HEK293 (cell line): Measurements from ENCODE around the gene ULBP3.

Experiments
- CTCF ChIA-PET: fragments of 350-600 bp; formaldehyde crosslinking; extraction: SDS; loops from one replicate; lab custom pipeline; 2021; ENCODE audit warnings: antibody characterized with exemption; lab: Yijun Ruan, JAX
- POLR2A ChIA-PET: fragments of 300-600 bp; formaldehyde crosslinking; extraction: SDS; loops from one replicate; lab custom pipeline; 2020; ENCODE audit warnings: antibody characterized with exemption, inconsistent platforms; lab: Yijun Ruan, JAX
- H3K27ac ChIP-seq: fragments of 200-500 bp; sonication (Bioruptor generic); 2 replicates; pipeline ENCODE4 v1.5.1; 2014; ENCODE audit warnings: low read depth, low read length, control low read depth, inconsistent platforms; ENCODE audit errors: extremely low read depth
- H3K36me3 ChIP-seq, 2 experiments: fragments of 200-500 bp in 1 of 2; sonication (Bioruptor generic) in 1 of 2; 1 replicate in 1 of 2; 2 replicates in 1 of 2; pipeline ENCODE4 v1.5.1; 2014 to 2017; ENCODE audit warnings: inconsistent platforms in 2 of 2, low read length in 2 of 2; ENCODE audit not compliant: control insufficient read depth in 2 of 2, insufficient read depth in 1 of 2
- H3K4me1 ChIP-seq: fragments of 200-500 bp; sonication (Bioruptor generic); 2 replicates; pipeline ENCODE4 v1.5.1; 2014; ENCODE audit warnings: mild to moderate bottlenecking, low read length, inconsistent platforms; ENCODE audit not compliant: control insufficient read depth, insufficient read depth
- H3K4me3 ChIP-seq: 2 replicates; pipeline ENCODE4 v1.5.1; 2011; ENCODE audit warnings: low read depth, mild to moderate bottlenecking, control low read depth, low read length, moderate library complexity
- H3K9me3 ChIP-seq: fragments of 200-500 bp; sonication (Bioruptor generic); 2 replicates; pipeline ENCODE4 v1.5.1; 2014; ENCODE audit warnings: low read depth, low read length, inconsistent platforms; ENCODE audit not compliant: control insufficient read depth, insufficient read depth
- BCL11A ChIP-seq: fragments of 450-650 bp; formaldehyde crosslinking; IDR thresholded peaks from 2 replicates; pipeline ENCODE4 v1.5.1; 2016; ENCODE audit warnings: low read depth, missing biosample characterization, missing genetic modification characterization
- BCL11B ChIP-seq: fragments of 450-650 bp; formaldehyde crosslinking; IDR thresholded peaks from 2 replicates; pipeline ENCODE4 v1.5.1; 2016; ENCODE audit warnings: low read depth, missing biosample characterization, missing genetic modification characterization
- GFI1B ChIP-seq: fragments of 450-650 bp; formaldehyde crosslinking; IDR thresholded peaks from 2 replicates; pipeline ENCODE4 v1.5.1; 2016; ENCODE audit warnings: missing biosample characterization, missing genetic modification characterization
- GLIS1 ChIP-seq: fragments of 450-650 bp; formaldehyde crosslinking; IDR thresholded peaks from 2 replicates; pipeline ENCODE4 v1.5.1; 2016; ENCODE audit warnings: missing biosample characterization, missing genetic modification characterization
- ZBTB49 ChIP-seq: fragments of 450-650 bp; formaldehyde crosslinking; IDR thresholded peaks from 2 replicates; pipeline ENCODE4 v1.5.1; 2016; ENCODE audit warnings: missing biosample characterization, missing genetic modification characterization, low read depth
- ZBTB6 ChIP-seq: fragments of 450-650 bp; formaldehyde crosslinking; IDR thresholded peaks from 2 replicates; pipeline ENCODE4 v1.5.1; 2017; ENCODE audit warnings: missing biosample characterization, missing genetic modification characterization
- ZEB2 ChIP-seq: fragments of 450-650 bp; formaldehyde crosslinking; IDR thresholded peaks from 2 replicates; pipeline ENCODE4 v1.5.1; 2016; ENCODE audit warnings: missing biosample characterization, missing genetic modification characterization
- ZIC2 ChIP-seq: fragments of 450-650 bp; formaldehyde crosslinking; IDR thresholded peaks from 2 replicates; pipeline ENCODE4 v1.5.1; 2016; ENCODE audit warnings: missing biosample characterization, missing genetic modification characterization
- ZNF24 ChIP-seq: fragments of 450-650 bp; formaldehyde crosslinking; IDR thresholded peaks from 2 replicates; pipeline ENCODE4 v1.5.1; 2016; ENCODE audit warnings: missing biosample characterization, missing genetic modification characterization
- ZNF341 ChIP-seq: fragments of 450-650 bp; formaldehyde crosslinking; IDR thresholded peaks from 2 replicates; pipeline ENCODE4; 2016; ENCODE audit warnings: low read depth, missing biosample characterization, missing genetic modification characterization
- ZNF37A ChIP-seq: fragments of 450-650 bp; IDR thresholded peaks from 2 replicates; pipeline ENCODE4 v1.5.1; 2018; ENCODE audit warnings: missing biosample characterization, missing genetic modification characterization
- ZNF433 ChIP-seq: fragments of 450-650 bp; formaldehyde crosslinking; IDR thresholded peaks from 2 replicates; pipeline ENCODE4 v1.5.1; 2016; ENCODE audit warnings: missing biosample characterization, missing genetic modification characterization, low read depth
- ZNF561 ChIP-seq: fragments of 450-650 bp; IDR thresholded peaks from 2 replicates; pipeline ENCODE4 v1.5.1; 2018; ENCODE audit warnings: missing biosample characterization, missing genetic modification characterization, borderline replicate concordance
- ZNF610 ChIP-seq: fragments of 450-650 bp; formaldehyde crosslinking; IDR thresholded peaks from 2 replicates; pipeline ENCODE4 v1.5.1; 2016; ENCODE audit warnings: missing biosample characterization, missing genetic modification characterization, borderline replicate concordance
- ZNF777 ChIP-seq: fragments of 450-650 bp; formaldehyde crosslinking; IDR thresholded peaks from 2 replicates; pipeline ENCODE4 v1.5.1; 2017; ENCODE audit warnings: missing biosample characterization, missing genetic modification characterization, borderline replicate concordance
- TF ChIP-seq, protein P1 (sequence below): fragments of 450-650 bp; formaldehyde crosslinking; IDR thresholded peaks from 2 replicates; pipeline ENCODE4 v1.5.1; 2016; ENCODE audit warnings: missing biosample characterization, missing genetic modification characterization
- TF ChIP-seq, protein P2 (sequence below): fragments of 450-650 bp; formaldehyde crosslinking; IDR thresholded peaks from 2 replicates; pipeline ENCODE4 v1.5.1; 2016; ENCODE audit warnings: missing biosample characterization, missing genetic modification characterization
- TF ChIP-seq, protein P3 (sequence below): fragments of 450-650 bp; formaldehyde crosslinking; IDR thresholded peaks from 2 replicates; pipeline ENCODE4 v1.5.1; 2016; ENCODE audit warnings: missing biosample characterization, missing genetic modification characterization

Gene ULBP3

DNA sequence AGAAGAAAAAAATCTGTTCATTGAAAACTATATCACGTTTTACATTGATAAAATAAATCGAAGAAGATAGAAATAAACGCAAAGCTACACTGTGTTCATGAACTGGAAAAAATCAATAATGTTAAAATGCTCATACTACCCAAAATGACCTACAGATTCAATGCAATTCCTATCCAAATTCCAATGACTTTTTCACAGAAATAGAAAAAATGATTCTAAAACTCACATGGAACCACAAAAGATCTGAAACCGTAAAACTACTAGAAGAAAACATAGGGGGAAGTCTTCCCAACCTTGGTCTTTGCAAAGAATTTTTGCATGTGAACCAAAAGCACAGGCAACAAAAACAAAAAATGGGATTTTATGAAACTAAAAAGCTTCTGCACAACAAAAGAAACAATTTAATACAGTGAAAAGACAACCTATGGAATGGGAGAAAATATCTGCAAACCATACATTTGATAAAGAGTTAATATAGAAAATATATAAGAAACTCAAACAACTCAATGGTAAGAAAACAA, 33.9 kb upstream of the ULBP3 start:
- ChIA-PET CTCF (interaction anchor here (1.3 to 1.8 kb wide), 2 partner anchors 22 to 32 kb away, joined by 6 to 7 read pairs; no protein-coding TSS in a partner anchor), POLR2A (no interaction called here)
- TF ChIP-seq, protein P1, sequence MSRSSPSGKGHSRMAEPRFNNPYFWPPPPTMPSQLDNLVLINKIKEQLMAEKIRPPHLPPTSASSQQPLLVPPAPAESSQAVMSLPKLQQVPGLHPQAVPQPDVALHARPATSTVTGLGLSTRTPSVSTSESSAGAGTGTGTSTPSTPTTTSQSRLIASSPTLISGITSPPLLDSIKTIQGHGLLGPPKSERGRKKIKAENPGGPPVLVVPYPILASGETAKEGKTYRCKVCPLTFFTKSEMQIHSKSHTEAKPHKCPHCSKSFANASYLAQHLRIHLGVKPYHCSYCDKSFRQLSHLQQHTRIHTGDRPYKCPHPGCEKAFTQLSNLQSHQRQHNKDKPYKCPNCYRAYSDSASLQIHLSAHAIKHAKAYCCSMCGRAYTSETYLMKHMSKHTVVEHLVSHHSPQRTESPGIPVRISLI = no peak
- no peak for TF ChIP-seq ZNF341 (tag by site-specific recombination)
- TF ChIP-seq ZIC2 (tag by site-specific recombination) = no peak
- no peak for TF ChIP-seq ZEB2 (tag by site-specific recombination)
- TF ChIP-seq, protein P2, sequence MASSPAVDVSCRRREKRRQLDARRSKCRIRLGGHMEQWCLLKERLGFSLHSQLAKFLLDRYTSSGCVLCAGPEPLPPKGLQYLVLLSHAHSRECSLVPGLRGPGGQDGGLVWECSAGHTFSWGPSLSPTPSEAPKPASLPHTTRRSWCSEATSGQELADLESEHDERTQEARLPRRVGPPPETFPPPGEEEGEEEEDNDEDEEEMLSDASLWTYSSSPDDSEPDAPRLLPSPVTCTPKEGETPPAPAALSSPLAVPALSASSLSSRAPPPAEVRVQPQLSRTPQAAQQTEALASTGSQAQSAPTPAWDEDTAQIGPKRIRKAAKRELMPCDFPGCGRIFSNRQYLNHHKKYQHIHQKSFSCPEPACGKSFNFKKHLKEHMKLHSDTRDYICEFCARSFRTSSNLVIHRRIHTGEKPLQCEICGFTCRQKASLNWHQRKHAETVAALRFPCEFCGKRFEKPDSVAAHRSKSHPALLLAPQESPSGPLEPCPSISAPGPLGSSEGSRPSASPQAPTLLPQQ (tag by site-specific recombination) = no peak
- no peak for TF ChIP-seq ZBTB49
- no peak for TF ChIP-seq GLIS1
- no peak for TF ChIP-seq GFI1B
- TF ChIP-seq ZNF777 (tag by site-specific recombination) = no peak
- TF ChIP-seq BCL11B = no peak
- no peak for TF ChIP-seq BCL11A (tag by site-specific recombination)
- TF ChIP-seq ZNF610 (tag by site-specific recombination) = no peak
- TF ChIP-seq, protein P3, sequence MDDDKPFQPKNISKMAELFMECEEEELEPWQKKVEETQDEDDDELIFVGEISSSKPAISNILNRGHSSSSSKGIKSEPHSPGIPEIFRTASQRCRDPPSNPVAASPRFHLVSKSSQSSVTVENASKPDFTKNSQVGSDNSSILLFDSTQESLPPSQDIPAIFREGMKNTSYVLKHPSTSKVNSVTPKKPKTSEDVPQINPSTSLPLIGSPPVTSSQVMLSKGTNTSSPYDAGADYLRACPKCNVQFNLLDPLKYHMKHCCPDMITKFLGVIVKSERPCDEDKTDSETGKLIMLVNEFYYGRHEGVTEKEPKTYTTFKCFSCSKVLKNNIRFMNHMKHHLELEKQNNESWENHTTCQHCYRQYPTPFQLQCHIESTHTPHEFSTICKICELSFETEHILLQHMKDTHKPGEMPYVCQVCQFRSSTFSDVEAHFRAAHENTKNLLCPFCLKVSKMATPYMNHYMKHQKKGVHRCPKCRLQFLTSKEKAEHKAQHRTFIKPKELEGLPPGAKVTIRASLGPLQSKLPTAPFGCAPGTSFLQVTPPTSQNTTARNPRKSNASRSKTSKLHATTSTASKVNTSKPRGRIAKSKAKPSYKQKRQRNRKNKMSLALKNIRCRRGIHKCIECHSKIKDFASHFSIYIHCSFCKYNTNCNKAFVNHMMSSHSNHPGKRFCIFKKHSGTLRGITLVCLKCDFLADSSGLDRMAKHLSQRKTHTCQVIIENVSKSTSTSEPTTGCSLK (tag by site-specific recombination) = no peak
- no peak for TF ChIP-seq ZNF561 (tag by site-specific recombination)
- TF ChIP-seq ZBTB6 (tag by site-specific recombination) = no peak
- Histone ChIP-seq H3K36me3 (no peaks in the 10 kb centered on the region), H3K4me1 (no peaks in the 10 kb centered on the region), H3K27ac (no peak overlapping the region), H3K9me3 (no peaks in the 10 kb centered on the region), H3K4me3 (no peak overlapping the region)

DNA sequence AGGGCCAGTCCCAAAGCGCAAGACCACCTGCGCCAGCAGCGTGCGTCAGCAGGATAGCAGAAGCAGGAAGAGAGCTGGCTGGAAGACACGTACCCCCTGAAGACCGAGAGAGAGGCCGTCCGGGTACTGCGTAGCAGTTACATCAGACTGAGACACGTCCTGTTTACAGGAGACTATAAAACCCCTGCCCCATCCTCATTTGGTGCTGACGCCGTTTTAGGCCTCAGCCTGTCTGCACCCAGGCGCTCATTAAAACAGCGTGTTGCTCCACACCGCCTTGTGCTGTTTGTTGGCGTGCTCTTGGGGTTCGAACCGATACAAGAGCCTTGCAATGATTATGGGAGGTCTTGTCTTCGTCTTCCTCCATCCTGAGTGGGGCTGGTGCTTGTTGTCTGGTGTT, 31.8 kb upstream of the ULBP3 start:
- TF ChIP-seq ZNF433 (tag by site-specific recombination) (no peak), ZNF24 (tag by site-specific recombination) (no peak), ZNF37A (tag by site-specific recombination) (no peak)
- TF ChIP-seq, all 188 proteins: peak for 0
- H3K4me3 ChIP-seq = no peak overlapping the region
- no peaks in the 10 kb centered on the region for H3K36me3 ChIP-seq
- ChIA-PET POLR2A (no interaction called here), CTCF (no interaction called here)
- H3K9me3 ChIP-seq = no peaks in the 10 kb centered on the region
- H3K27ac ChIP-seq = no peak overlapping the region
- no peaks in the 10 kb centered on the region for H3K4me1 ChIP-seq
